ENCODE measurements around the gene ACAD8. TPM values are rescaled to one million over a fixed set of nuclear protein-coding genes. Genes with fewer than 3 reads are reported as not detected.
A peak's percentile ranks its signal among the peaks of the same experiment; 100 is the strongest.

Gene ACAD8
- total and polyA plus RNA-seq, 2 of the 4 experiments (the other 2 are of a cell fraction): 11.1 to 21.2 TPM

- TF ChIP-seq, protein P1, sequence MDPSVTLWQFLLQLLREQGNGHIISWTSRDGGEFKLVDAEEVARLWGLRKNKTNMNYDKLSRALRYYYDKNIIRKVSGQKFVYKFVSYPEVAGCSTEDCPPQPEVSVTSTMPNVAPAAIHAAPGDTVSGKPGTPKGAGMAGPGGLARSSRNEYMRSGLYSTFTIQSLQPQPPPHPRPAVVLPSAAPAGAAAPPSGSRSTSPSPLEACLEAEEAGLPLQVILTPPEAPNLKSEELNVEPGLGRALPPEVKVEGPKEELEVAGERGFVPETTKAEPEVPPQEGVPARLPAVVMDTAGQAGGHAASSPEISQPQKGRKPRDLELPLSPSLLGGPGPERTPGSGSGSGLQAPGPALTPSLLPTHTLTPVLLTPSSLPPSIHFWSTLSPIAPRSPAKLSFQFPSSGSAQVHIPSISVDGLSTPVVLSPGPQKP (IDR thresholded peaks at IDR 0.05; ENCODE audit: borderline replicate concordance, low read depth, low read length): 0 out of 2 replicates have a peak, but pooled peaks have one; percentile 11
- TF ChIP-seq, protein P2, sequence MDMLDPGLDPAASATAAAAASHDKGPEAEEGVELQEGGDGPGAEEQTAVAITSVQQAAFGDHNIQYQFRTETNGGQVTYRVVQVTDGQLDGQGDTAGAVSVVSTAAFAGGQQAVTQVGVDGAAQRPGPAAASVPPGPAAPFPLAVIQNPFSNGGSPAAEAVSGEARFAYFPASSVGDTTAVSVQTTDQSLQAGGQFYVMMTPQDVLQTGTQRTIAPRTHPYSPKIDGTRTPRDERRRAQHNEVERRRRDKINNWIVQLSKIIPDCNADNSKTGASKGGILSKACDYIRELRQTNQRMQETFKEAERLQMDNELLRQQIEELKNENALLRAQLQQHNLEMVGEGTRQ (IDR thresholded peaks at IDR 0.05; ENCODE audit: low read depth, low read length): no peak
- TF ChIP-seq MAZ (IDR thresholded peaks at IDR 0.05; ENCODE audit: borderline replicate concordance, low read depth, low read length): peak; percentile 64; the same call in 1 of the 2 replicates
- TF ChIP-seq POLR2A (IDR thresholded peaks at IDR 0.05; ENCODE audit: low read depth, low read length): 0 out of 2 replicates have a peak, but pooled peaks have one; percentile 22
Observed at GRCh38 chr11:134253188-134253993, at the start of gene ACAD8, which contains the start of gene THYN1 (continued).

Data from IMR-90 (cell line).